GM12878 (cell line): ENCODE results near the gene ADAMTSL3. TPM values are rescaled to one million over a fixed set of nuclear protein-coding genes. Genes with fewer than 3 reads are reported as not detected.

Experiments used
- ATAC-seq: fragments of 200-7000 bp; cut with Tn5 transposase; 3 replicates; pipeline ENCODE4 v1.9.1; 2020; ENCODE audit warnings: mild to moderate bottlenecking, moderate library complexity
- BruUV-seq: library from RNA; stranded (reverse); fragments of 400-500 nt; replicated peaks from 2 replicates; lab custom pipeline; 2021; lab: Mats Ljungman, UMichigan
- CTCF ChIA-PET: fragments of 300-600 bp; sonication (Branson Sonifier 250); formaldehyde crosslinking; extraction: SDS; loops from one replicate; lab custom pipeline; 2021; ENCODE audit warnings: inconsistent platforms; lab: Yijun Ruan, JAX
- POLR2A ChIA-PET: fragments of 350-600 bp; formaldehyde crosslinking; extraction: SDS; loops from one replicate; lab custom pipeline; 2021; ENCODE audit warnings: inconsistent platforms; lab: Charles Lee
- RAD21 ChIA-PET: fragments of 300-600 bp; sonication (Branson Sonifier 250); formaldehyde crosslinking; loops from one replicate; lab custom pipeline; 2023; ENCODE audit warnings: antibody characterized with exemption; ENCODE audit not compliant: unreplicated experiment; lab: Charles Lee
- SMC1A ChIA-PET: fragments of 300-600 bp; sonication (Branson Sonifier 250); formaldehyde crosslinking; loops from one replicate; lab custom pipeline; 2023; ENCODE audit not compliant: unreplicated experiment, uncharacterized antibody; lab: Charles Lee
- DNase-seq: peaks from one replicate; pipeline ENCODE4 v3.0.0-alpha.2; 2011; ENCODE audit warnings: low read depth, low spot score
- FAIRE-seq: peaks from 3 replicates; lab custom pipeline; 2011; peaks lifted over from hg19 to GRCh38; lab: Jason Lieb, UNC
- H2AFZ ChIP-seq: 2 replicates; pipeline ENCODE4 v1.6.0; 2011; ENCODE audit warnings: low read depth, low read length, control low read depth; ENCODE audit not compliant: control insufficient read depth
- H3K27ac ChIP-seq: 2 replicates; pipeline ENCODE4 v1.5.1; 2011; ENCODE audit warnings: control low read depth; ENCODE audit not compliant: control insufficient read depth, insufficient read depth
- H3K27me3 ChIP-seq, 2 experiments: replicated peaks in 1 of 2; 2 replicates each; pipeline versions ENCODE4 v1.6.0 to v1.6.1; 2011; ENCODE audit warnings: low read length in 1 of 2; ENCODE audit not compliant: control insufficient read depth in 2 of 2, insufficient read depth in 2 of 2
- H3K36me3 ChIP-seq, 2 experiments: 2 replicates each; pipeline ENCODE4 v1.5.1; 2011; ENCODE audit warnings: low read length in 1 of 2; ENCODE audit not compliant: control insufficient read depth in 2 of 2, insufficient read depth in 2 of 2
- H3K4me1 ChIP-seq: 2 replicates; pipeline ENCODE4 v1.6.1; 2011; ENCODE audit warnings: mild to moderate bottlenecking, low read length, moderate library complexity, mixed read lengths; ENCODE audit not compliant: control insufficient read depth, insufficient read depth
- H3K4me2 ChIP-seq: 2 replicates; pipeline ENCODE4 v1.6.0; 2011; ENCODE audit warnings: control low read depth; ENCODE audit not compliant: control insufficient read depth, insufficient read depth
- H3K4me3 ChIP-seq: fragments of 200-600 bp; sonication (generic); 2 replicates; pipeline ENCODE4 v1.5.1; 2016
- H3K79me2 ChIP-seq: 2 replicates; pipeline ENCODE4 v1.6.0; 2011; ENCODE audit warnings: low read length; ENCODE audit not compliant: control insufficient read depth, insufficient read depth
- H3K9ac ChIP-seq: 2 replicates; pipeline ENCODE4 v1.8.0; 2011; ENCODE audit warnings: low read length, control low read depth, mixed read lengths; ENCODE audit not compliant: control insufficient read depth, insufficient read depth
- H3K9me3 ChIP-seq: replicated peaks from 3 replicates; pipeline ENCODE4 v1.5.1; 2011; ENCODE audit warnings: mild to moderate bottlenecking, low read length; ENCODE audit not compliant: control insufficient read depth, insufficient read depth
- H4K20me1 ChIP-seq: 2 replicates; pipeline ENCODE4 v1.6.0; 2011; ENCODE audit not compliant: control insufficient read depth, insufficient read depth
- KLF5 ChIP-seq: fragments of 450-650 bp; IDR thresholded peaks from 2 replicates; pipeline ENCODE4 v1.6.1; 2014; ENCODE audit warnings: mild to moderate bottlenecking; ENCODE audit not compliant: partially characterized antibody
- RAD21 ChIP-seq: IDR thresholded peaks from 2 replicates; pipeline ENCODE4 v1.6.1; 2011; ENCODE audit warnings: mild to moderate bottlenecking, low read depth, low read length, moderate library complexity; ENCODE audit not compliant: insufficient read depth
- ZSCAN29 ChIP-seq: fragments of 450-650 bp; IDR thresholded peaks from 2 replicates; pipeline ENCODE4 v1.6.1; 2017; ENCODE audit warnings: mild to moderate bottlenecking, moderate library complexity
- WGBS: methylation state at CpG from one replicate; pipeline ENCODE4 v1.1.6; 2016; ENCODE audit warnings: low lambda C conversion rate; ENCODE audit not compliant: insufficient replicate concordance, insufficient coverage; ENCODE audit errors: missing lambda C conversion rate; 5-methylcytosine and 5-hydroxymethylcytosine counted together
- in situ Hi-C: fragments of 300-500 bp; cut with MboI; formaldehyde crosslinking; loops from 9 replicates; pipeline ENCODE4 v1.14.3; 2018; ENCODE audit warnings: mixed read lengths
- intact Hi-C: fragments of 100-400 bp; cut with micrococcal nuclease; formaldehyde crosslinking; loops from one replicate; pipeline ENCODE4 v1.14.2; 2022; ENCODE audit not compliant: unreplicated experiment
- polyA plus RNA-seq, 11 experiments: library from polyadenylated mRNA; depleted of rRNA in 4 of 11; unstranded in 6 of 11; stranded (reverse) in 5 of 11; fragments of >200 nt; fragmentation: Nextera tagmentation in 4 of 11; fragmentation: Illumina TruSeq in 1 of 11; extraction: Ambion mirVana in 4 of 11; extraction: Trizol in 1 of 11; gene quantifications; 1 replicate in 1 of 11; 2 replicates in 10 of 11; pipeline versions ENCODE4 v1.2.1 to v1.2.3, GENCODE V29; 2011 to 2016; ENCODE audit warnings: inconsistent platforms in 2 of 11, missing spikeins in 2 of 11, low read depth in 1 of 11
- total RNA-seq, 4 experiments: library from RNA; depleted of rRNA in 3 of 4; stranded (reverse); fragments of >200 nt in 3 of 4; fragmentation: Illumina TruSeq in 1 of 4; extraction: Trizol in 1 of 4; gene quantifications; 2 replicates each; pipeline versions ENCODE4 v1.2.1 to v1.2.3, GENCODE V29; 2013 to 2021
- TF ChIP-seq, protein P1 (sequence below): IDR thresholded peaks from 2 replicates; pipeline ENCODE4 v1.6.1; 2012; ENCODE audit warnings: mild to moderate bottlenecking, low read depth, low read length
- TF ChIP-seq, protein P2 (sequence below), 3 experiments: IDR thresholded peaks in 2 of 3; conservative IDR thresholded peaks in 1 of 3; 2 replicates each; pipeline ENCODE4 v1.5.1; 2011; ENCODE audit warnings: low read depth in 3 of 3, low read length in 3 of 3, mild to moderate bottlenecking in 3 of 3, control low read depth in 2 of 3, moderate library complexity in 2 of 3, inconsistent platforms in 1 of 3, mixed read lengths in 1 of 3; ENCODE audit not compliant: control insufficient read depth in 2 of 3, insufficient read depth in 1 of 3; ENCODE audit errors: extremely low read depth in 1 of 3

The ADAMTSL3 gene
- total and polyA plus RNA-seq, 10 of the 15 experiments (the other 5 are each of a cell fraction or from before 2014, with no cell fraction given) = 0.01 to 0.28 (median 0.13) TPM

DNA sequence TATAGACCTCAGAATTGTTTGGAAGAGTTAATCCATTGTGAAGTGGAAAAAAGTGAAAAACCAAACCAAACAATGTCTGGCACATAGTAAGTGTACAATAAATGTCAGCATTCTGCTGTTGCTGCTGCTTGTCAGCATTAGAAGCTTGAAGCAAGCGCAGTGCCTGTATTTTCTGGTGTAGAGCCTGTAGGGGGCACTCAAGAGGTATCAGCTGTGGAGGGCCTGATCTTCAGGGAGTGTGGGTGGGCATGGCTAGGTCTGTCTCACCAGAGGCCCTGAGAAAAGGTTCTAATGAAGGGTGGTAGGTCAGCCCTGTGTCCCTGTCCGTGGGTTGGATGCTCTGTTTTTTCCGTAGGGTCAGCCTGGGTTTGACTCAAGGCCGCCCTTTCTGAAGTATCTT, 3.6 kb downstream of the ADAMTSL3 start:
- Histone ChIP-seq H3K4me2 (no peak overlapping the region), H3K27ac (no peak overlapping the region), H3K4me3 (no peak overlapping the region), H2AFZ (no peak overlapping the region), H3K9ac (no peak overlapping the region), H3K36me3 (no peaks in the 10 kb centered on the region), H3K9me3 (no peaks in the 10 kb centered on the region; the same call in 1 of the 3 replicates), H3K27me3 (peaks cover 6 to 7% of the 10 kb centered on the region in 2 experiments; a peak in 3 of 4 replicates), H3K79me2 (no peaks in the 10 kb centered on the region), H4K20me1 (no peaks in the 10 kb centered on the region), H3K4me1 (no peaks in the 10 kb centered on the region)
- intact Hi-C loops = no loop called here
- SMC1A ChIA-PET = interaction anchor here (0.9 to 2.1 kb wide), 3 partner anchors 334 to 367 kb away, joined by 3 to 6 read pairs (median 4); no protein-coding TSS in a partner anchor
- POLR2A ChIA-PET = no interaction called here
- RAD21 ChIA-PET = no interaction called here
- 47% methylated on average over 4 of the region's 4 CpGs for WGBS
- DNase-seq = no peak
- CTCF ChIA-PET = interaction anchor here (0.6 to 2.2 kb wide), 5 partner anchors 11 to 367 kb away, joined by 3 to 10 read pairs (median 3); no protein-coding TSS in a partner anchor
- no peak for FAIRE-seq
- in situ Hi-C loops = no loop called here
- TF ChIP-seq, protein P1, sequence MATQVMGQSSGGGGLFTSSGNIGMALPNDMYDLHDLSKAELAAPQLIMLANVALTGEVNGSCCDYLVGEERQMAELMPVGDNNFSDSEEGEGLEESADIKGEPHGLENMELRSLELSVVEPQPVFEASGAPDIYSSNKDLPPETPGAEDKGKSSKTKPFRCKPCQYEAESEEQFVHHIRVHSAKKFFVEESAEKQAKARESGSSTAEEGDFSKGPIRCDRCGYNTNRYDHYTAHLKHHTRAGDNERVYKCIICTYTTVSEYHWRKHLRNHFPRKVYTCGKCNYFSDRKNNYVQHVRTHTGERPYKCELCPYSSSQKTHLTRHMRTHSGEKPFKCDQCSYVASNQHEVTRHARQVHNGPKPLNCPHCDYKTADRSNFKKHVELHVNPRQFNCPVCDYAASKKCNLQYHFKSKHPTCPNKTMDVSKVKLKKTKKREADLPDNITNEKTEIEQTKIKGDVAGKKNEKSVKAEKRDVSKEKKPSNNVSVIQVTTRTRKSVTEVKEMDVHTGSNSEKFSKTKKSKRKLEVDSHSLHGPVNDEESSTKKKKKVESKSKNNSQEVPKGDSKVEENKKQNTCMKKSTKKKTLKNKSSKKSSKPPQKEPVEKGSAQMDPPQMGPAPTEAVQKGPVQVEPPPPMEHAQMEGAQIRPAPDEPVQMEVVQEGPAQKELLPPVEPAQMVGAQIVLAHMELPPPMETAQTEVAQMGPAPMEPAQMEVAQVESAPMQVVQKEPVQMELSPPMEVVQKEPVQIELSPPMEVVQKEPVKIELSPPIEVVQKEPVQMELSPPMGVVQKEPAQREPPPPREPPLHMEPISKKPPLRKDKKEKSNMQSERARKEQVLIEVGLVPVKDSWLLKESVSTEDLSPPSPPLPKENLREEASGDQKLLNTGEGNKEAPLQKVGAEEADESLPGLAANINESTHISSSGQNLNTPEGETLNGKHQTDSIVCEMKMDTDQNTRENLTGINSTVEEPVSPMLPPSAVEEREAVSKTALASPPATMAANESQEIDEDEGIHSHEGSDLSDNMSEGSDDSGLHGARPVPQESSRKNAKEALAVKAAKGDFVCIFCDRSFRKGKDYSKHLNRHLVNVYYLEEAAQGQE = no peak
- TF ChIP-seq ZSCAN29 (no peak), RAD21 (0 out of 2 replicates have a peak, but pooled peaks have one; percentile 30), KLF5 (no peak)
- TF ChIP-seq, protein P2, sequence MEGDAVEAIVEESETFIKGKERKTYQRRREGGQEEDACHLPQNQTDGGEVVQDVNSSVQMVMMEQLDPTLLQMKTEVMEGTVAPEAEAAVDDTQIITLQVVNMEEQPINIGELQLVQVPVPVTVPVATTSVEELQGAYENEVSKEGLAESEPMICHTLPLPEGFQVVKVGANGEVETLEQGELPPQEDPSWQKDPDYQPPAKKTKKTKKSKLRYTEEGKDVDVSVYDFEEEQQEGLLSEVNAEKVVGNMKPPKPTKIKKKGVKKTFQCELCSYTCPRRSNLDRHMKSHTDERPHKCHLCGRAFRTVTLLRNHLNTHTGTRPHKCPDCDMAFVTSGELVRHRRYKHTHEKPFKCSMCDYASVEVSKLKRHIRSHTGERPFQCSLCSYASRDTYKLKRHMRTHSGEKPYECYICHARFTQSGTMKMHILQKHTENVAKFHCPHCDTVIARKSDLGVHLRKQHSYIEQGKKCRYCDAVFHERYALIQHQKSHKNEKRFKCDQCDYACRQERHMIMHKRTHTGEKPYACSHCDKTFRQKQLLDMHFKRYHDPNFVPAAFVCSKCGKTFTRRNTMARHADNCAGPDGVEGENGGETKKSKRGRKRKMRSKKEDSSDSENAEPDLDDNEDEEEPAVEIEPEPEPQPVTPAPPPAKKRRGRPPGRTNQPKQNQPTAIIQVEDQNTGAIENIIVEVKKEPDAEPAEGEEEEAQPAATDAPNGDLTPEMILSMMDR (IDR thresholded peaks at IDR 0.05 in 2 of 3, conservative IDR thresholded peaks at IDR 0.05 in 1 of 3; ENCODE audit: control insufficient read depth in 2 of 3, extremely low read depth in 1 of 3, insufficient read depth in 1 of 3, low read depth in 3 of 3, low read length in 3 of 3) = peak in 2 of 3 experiments; percentile 8 to 38; a peak in 2 of 6 replicates
- BruUV-seq = no TSS peak
- no peak for ATAC-seq
